22Rv1 (cell line): ENCODE data around the gene THRA.
A peak's percentile ranks its signal among the peaks of the same experiment; 100 is the strongest.

ENCODE experiments used
- H3K27ac ChIP-seq: fragments of 450-650 bp; 2 replicates; pipeline ENCODE4 v1.5.1; 2017
- ZFX ChIP-seq: fragments of 450-650 bp; IDR thresholded peaks from 2 replicates; pipeline ENCODE4 v1.6.1; 2017; ENCODE audit warnings: antibody characterized with exemption, borderline replicate concordance
- TF ChIP-seq, protein P1 (sequence below): fragments of 450-650 bp; IDR thresholded peaks from 2 replicates; pipeline ENCODE4 v1.5.1; 2017; ENCODE audit warnings: mild to moderate bottlenecking

The THRA gene

GRCh38 chr17:40075942-40076498, 13.3 kb downstream of the THRA start:
- no peak overlapping the region for H3K27ac ChIP-seq
- no peak for TF ChIP-seq ZFX
- TF ChIP-seq, protein P1, sequence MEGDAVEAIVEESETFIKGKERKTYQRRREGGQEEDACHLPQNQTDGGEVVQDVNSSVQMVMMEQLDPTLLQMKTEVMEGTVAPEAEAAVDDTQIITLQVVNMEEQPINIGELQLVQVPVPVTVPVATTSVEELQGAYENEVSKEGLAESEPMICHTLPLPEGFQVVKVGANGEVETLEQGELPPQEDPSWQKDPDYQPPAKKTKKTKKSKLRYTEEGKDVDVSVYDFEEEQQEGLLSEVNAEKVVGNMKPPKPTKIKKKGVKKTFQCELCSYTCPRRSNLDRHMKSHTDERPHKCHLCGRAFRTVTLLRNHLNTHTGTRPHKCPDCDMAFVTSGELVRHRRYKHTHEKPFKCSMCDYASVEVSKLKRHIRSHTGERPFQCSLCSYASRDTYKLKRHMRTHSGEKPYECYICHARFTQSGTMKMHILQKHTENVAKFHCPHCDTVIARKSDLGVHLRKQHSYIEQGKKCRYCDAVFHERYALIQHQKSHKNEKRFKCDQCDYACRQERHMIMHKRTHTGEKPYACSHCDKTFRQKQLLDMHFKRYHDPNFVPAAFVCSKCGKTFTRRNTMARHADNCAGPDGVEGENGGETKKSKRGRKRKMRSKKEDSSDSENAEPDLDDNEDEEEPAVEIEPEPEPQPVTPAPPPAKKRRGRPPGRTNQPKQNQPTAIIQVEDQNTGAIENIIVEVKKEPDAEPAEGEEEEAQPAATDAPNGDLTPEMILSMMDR = no peak

DNA sequence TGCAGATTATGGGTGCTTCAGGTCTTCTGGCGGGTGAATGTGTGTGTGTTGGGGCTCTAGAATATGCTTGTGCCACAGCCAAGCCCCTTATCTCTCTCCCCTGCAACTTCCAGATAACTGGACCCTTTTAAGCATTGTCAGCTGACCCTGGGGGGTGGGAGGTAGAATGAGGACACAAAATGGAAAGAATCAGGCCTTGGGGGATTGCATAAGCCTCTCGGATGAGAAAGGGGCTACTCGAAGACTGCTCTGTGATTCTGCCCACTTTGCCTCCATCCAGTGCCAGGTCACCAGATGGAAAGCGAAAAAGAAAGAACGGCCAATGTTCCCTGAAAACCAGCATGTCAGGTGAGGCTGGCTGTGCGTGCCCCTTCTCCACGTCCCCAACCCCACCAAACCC, 13.8 kb downstream of the THRA start:
- no peak overlapping the region for H3K27ac ChIP-seq
- TF ChIP-seq, protein P1 = no peak

GRCh38 chr17:40079545-40079944, 16.8 kb downstream of the THRA start:
- TF ChIP-seq, protein P1 = no peak
- TF ChIP-seq ZFX = no peak
- no peak overlapping the region for H3K27ac ChIP-seq

GRCh38 chr17:40084477-40084876, 21.7 kb downstream of the THRA start:
- no peak overlapping the region for H3K27ac ChIP-seq
- TF ChIP-seq, protein P1 = no peak
- TF ChIP-seq ZFX = no peak

DNA sequence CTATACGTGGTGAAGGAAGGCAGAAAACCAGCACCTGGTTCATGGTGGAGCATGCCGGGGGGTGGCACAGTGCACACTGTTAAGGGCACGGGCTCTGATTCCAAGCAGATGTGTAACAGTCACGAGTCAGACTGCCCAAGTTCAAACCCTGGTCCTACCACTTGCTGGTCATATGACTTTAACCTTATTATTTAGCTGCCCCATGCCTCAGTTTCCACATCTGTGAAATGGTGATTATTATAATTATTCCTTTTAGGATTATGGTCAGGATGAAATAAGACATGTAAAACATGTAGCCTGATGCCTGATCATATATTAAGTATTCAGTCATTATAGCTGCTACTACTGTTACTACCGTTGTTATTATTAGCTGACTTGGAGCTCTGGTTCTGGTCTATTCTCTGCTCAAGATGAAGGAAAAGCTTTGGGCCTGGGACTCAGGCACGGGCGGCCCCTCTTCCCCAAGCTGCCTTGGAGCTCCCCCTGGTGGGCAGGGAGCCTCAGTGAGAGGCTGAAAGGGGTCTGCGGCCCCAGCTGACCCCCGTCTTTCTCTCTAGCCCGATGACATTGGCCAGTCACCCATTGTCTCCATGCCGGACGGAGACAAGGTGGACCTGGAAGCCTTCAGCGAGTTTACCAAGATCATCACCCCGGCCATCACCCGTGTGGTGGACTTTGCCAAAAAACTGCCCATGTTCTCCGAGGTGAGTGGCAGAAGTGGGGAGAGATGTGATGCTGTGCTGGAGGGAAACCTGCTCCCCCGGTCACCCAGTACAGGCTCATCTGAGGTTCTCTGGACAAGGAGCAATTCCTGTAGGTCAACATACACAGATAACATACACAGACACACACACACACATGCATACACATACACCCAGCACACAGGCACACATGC, 23.6 kb downstream of the THRA start:
- no peak overlapping the region for H3K27ac ChIP-seq
- no peak for TF ChIP-seq ZFX
- TF ChIP-seq, protein P1 = peak; percentile 87

- H3K27ac ChIP-seq = no peak overlapping the region
- TF ChIP-seq, protein P1 = no peak
- no peak for TF ChIP-seq ZFX
These were observed 24.5 kb downstream of the THRA start for GRCh38 chr17:40087049-40087794.
